GM19372 (cell line): Measurements from ENCODE around the gene MAGEB2.
"Not testable (repeated sequence)": the region's sequence is repeated elsewhere in the genome, so short reads cannot be mapped to it uniquely, and the experiment has no call there.

ENCODE experiments used
- ATAC-seq: cut with Tn5 transposase; IDR thresholded peaks from one replicate; pipeline ENCODE4 v1.9.1; 2021; ENCODE audit warnings: mild to moderate bottlenecking, low read depth, moderate library complexity; ENCODE audit not compliant: unreplicated experiment

MAGEB2 gene

GRCh38 chrX:30215357-30215843 is at the start of gene MAGEB2:
TSS of gene MAGEB2 (plus strand) at chrX:30215563. CDS start at chrX:30218581, 3,018 bp downstream.
- ATAC-seq: no peak

DNA sequence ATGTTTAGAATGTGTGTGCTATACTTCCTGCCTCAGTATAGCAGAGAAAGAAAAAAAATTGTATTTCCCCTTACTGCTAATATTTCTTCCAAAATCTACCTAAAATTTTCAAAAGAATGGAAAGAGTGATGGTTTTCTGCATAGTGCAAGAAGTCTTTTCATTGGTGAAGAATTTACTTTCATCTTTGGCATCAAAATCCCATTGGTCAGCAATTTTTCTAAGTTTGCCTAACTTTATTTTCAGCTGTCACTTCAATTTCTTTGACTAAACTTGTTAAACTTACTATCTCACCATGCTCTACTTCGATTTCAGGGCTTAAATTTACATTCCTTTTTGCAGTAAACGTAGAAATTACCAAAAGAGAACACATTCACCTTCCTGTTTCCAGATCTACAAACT is 44.5 kb upstream of the MAGEB2 start:
- ATAC-seq: no peak

DNA sequence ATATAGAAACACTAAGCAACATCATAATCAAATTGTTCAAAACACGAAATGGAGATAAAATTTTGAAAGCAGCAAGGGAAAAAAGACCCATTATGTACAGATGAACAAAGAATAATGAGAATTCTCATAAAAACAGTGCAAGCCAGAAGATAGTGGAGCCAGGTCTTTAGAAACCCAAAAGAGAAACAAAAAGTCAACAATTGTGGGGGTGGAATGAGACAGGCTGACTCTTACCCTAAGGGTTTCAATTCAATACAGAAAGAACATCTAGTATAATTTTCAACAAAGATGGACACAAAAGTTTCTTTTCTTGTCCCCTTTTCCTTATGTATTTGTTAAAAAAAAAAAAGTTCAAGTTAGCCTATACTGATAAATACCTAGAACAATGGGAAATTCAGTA is 34.0 kb upstream of the MAGEB2 start:
- ATAC-seq: no peak

DNA sequence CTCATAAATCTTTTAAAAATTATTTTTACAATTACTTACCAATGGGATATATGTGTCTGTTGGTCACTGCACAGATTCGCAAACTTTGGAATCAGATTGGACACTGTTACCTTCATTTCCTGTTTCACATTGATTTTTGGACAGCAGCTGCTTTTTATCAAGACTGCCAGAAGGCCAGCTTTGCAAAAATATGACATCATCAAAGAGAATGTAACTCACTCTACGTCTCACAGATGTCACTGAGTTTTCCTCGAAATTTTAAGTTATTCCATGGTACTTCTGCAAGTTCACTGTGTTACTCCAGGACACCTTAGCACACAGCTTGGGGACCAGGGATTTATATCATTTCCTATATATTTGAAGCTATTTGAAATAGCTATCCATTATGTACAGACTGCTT is 31.8 kb upstream of the MAGEB2 start:
- no peak for ATAC-seq

GRCh38 chrX:30190426-30190825 is 24.9 kb upstream of the MAGEB2 start:
- no peak for ATAC-seq

DNA sequence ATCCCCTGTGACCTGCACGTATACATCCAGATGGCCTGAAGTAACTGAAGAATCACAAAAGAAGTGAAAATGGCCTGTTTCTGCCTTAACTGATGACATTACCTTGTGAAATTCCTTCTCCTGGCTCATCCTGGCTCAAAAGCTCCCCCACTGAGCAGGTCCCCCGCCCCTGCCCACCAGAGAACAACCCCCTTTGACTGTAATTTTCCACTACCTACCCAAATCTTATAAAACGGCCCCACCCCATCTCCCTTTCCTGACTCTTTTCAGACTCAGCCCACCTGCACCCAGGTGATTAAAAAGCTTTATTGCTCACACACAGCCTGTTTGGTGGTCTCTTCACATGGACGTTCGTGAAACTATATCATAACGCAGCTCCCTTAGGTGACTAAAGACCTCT is 21.5 kb upstream of the MAGEB2 start:
- ATAC-seq: not testable (repeated sequence)

DNA sequence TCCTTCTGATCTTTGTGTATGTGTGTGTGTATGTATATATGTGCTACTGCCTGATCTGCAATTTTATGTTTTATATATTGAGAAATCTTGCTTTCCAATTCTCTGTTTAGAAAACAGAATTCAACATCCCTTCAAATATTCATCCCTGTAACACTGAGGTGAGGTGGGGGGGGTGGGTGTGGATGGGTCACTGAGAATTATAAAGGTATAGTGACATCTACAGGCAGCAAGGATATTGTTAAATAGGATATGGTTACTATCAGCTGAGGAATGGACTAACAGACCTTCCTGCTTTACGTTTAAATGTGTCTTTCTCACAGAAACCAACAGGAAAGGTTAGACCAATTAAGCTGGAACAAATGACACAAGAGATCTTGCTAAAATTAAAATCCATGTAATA is 19.0 kb upstream of the MAGEB2 start:
- no peak for ATAC-seq

DNA sequence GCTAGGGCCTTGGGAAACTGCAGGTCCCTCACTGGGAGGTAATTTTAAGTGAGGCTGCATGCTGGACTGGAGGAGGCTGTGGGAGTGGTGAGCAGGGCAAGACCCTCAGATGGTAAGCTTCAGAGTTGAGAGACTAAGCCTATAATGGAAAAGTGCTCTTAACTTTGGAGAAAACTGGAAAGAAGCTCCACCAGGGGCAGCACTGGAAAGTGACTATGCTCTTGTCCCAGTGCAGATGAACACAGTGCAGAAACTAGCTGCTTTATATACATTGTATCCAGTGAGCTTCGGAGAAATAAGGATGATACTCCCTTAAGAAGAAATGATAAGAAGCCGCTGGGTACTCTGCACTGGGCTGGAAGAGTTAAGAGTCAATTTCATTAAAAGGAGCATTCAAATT is 3.2 kb upstream of the MAGEB2 start:
- ATAC-seq: no peak

- ATAC-seq: no peak
These were observed 2.1 kb downstream of the MAGEB2 start for GRCh38 chrX:30217465-30217864.

- ATAC-seq: no peak
These were observed 4.0 kb downstream of the MAGEB2 start for GRCh38 chrX:30219372-30219771.

DNA sequence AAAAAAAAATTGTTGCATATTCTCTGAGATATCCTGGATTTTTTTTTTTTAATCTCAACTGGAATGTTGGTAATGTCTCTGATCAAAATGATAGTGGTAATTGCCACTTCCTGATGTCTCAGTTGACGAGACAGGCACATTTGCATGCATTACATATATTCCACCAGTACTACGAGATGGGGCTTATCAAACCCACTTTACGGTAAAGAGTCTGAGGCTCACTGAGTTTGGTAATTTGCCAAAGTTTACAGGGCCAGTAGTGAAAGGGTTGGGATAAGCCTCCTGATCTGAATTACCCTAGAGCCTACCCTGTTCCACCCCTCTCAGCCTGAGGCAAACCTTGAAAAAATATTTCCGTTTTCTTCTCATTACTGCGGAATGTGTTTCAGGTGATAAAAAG is 5.3 kb downstream of the MAGEB2 start:
- ATAC-seq: no peak

DNA sequence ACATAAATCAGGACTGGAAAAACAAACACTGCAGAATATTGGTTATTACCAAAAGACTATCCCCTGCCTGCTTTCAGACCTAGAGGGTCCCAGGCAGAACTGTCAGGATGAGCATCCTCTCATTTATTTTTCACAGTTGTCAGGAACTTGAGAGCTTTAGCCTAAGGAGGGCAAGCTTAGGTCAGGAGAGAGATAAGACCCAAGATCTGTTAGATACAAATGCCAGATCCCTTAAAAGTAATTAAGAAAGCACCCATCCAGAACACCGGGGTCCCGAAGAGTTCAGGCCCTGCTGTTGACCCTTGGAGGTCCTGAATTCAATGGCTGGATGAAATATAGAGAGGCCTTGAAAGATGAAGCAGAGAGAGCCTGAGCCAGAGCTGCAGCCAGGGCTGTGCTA is 9.2 kb downstream of the MAGEB2 start:
- ATAC-seq: no peak

GRCh38 chrX:30228526-30228925 is 13.2 kb downstream of the MAGEB2 start:
- ATAC-seq: no peak

DNA sequence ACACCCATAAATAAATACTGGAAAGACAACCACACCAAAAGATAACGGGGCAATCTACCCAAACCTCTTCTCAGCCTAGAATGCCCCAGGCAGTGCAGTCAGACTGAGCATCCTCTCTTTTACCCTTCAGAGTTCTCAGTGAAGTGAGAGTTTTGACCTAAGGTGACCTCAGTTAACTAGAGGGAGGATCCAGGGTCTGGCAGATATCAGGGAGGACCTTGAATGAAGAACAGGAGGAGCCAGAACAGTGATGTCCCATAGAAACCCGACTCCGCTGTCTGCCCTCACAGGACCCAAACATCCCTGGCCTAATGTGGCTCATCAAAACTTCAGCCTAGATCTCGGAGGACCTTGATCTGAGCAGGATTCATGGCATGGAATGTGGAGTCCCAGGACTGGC is 15.0 kb downstream of the MAGEB2 start, which contains the start of gene MAGEB3:
TSS of gene MAGEB3 (plus strand) at position 263 of the 400 bp plus-strand sequence. CDS start 5,268 bp downstream, outside the sequence.
- no peak for ATAC-seq

DNA sequence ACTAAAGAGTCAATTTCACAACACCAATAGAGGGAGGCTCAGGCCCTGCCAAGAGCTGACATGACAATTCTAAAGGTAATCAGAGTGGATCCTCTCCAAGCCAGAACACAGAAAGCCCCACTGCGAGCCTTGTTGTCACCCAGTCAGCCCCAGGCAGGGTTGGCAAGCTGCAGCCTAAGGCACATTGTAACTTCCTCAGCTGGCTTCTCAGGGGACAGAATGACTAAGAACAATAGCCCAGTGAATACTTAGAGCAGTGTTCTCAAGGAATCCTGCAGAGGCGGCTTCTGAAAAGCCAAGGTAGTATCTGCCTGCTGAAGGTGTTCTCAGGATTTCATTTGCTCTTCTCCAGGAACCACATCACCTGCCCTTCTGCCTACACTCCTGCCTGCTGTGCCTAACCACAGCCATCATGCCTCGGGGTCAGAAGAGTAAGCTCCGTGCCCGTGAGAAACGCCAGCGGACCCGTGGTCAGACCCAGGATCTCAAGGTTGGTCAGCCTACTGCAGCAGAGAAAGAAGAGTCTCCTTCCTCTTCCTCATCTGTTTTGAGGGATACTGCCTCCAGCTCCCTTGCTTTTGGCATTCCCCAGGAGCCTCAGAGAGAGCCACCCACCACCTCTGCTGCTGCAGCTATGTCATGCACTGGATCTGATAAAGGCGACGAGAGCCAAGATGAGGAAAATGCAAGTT is 26.5 kb downstream of the MAGEB2 start, which contains the start of gene MAGEB4:
TSS of gene MAGEB4 (plus strand) at position 277 of the 692 bp plus-strand sequence. CDS start at position 413, 136 bp downstream.
- no peak for ATAC-seq

GRCh38 chrX:30246769-30247489 is 31.6 kb downstream of the MAGEB2 start, which contains the start of gene MAGEB1:
TSS of gene MAGEB1 (plus strand) at chrX:30247146. CDS start at chrX:30250494, 3,348 bp downstream.
- ATAC-seq: no peak

DNA sequence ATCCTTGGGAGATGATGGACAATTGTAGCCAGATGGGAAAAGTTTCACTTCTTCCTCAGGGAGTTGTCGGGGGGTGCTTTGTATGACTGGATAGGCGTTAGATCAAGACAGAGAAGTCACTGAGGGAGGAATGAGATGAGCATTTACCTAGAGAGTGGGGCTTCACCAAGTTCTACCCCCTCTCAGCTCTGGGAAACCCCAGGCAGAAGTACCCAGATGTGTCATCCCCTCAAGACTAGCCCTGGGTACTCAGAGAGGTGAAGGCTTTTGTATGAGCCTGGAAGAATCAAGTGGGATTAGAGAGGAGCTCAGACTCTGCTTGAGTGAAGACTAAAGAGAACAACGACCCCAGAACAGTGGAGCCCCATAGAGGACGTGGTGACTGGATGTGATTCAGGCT is 33.5 kb downstream of the MAGEB2 start:
- ATAC-seq: no peak

- no peak for ATAC-seq
These were observed 37.9 kb downstream of the MAGEB2 start for GRCh38 chrX:30253257-30253656.

DNA sequence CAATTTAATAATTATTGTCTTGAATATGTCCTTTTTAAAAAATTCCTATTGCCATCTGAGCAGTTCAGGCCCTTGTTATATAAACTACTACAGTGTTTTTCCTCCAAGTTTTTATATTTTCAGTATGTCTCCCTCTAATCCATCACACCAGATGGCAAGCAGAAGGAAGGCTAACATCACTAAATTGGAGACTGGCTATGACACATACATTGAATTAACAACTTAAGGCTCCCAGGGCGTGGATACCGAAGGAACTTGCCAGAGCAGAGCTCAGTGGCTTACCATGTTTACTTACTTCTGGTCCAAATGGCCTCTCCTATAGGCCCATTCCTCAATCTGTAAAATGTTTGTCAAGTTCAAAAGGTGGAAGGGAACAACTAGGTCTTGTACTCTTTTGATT is 44.6 kb downstream of the MAGEB2 start:
- no peak for ATAC-seq

- ATAC-seq: no peak
These were observed 45.6 kb downstream of the MAGEB2 start for GRCh38 chrX:30261012-30261411.

DNA sequence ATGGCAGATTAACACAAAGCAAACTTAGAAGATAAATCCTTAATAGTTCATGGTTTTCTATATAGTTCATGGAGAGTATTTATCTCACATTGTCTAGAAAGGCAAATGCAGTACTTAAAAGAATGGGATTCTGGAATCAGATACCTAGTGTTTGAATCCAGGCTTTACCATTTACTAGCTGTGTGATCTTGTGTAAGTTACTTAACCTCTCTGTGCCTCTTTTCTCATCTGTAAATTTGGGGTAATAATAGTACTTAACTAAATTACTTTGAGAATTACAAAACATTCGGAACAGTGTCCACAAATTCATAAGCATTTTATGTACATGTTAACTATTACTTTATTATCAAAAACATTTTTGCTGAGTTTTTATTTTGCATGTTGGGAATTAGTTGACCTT is 47.4 kb downstream of the MAGEB2 start:
- ATAC-seq: no peak
